Epithelial cell of proximal tubule (primary cell): ENCODE results near the gene MTSS2. TPM values are rescaled to one million over a fixed set of nuclear protein-coding genes. Genes with fewer than 3 reads are reported as not detected.

Experiments
- DNase-seq: peaks from one replicate; pipeline ENCODE4 v3.0.0-alpha.2; 2011; ENCODE audit warnings: low read depth
- H3K4me3 ChIP-seq: 2 replicates; pipeline ENCODE4 v1.5.1; 2011; ENCODE audit warnings: low read depth, mild to moderate bottlenecking, low read length
- total RNA-seq: library from RNA; depleted of rRNA; stranded (reverse); fragments of >200 nt; gene quantifications from 2 replicates; pipeline ENCODE4 v1.2.3, GENCODE V29; 2015
- TF ChIP-seq, protein P1 (sequence below): conservative IDR thresholded peaks from 2 replicates; pipeline ENCODE4 v1.5.1; 2012; ENCODE audit warnings: low read depth, mild to moderate bottlenecking, low read length

The MTSS2 gene
- total RNA-seq, 1 donor from 2014 or later, result 12.6 TPM

- DNase-seq, result no peak
- H3K4me3 ChIP-seq, result no peak overlapping the region
- TF ChIP-seq, protein P1, sequence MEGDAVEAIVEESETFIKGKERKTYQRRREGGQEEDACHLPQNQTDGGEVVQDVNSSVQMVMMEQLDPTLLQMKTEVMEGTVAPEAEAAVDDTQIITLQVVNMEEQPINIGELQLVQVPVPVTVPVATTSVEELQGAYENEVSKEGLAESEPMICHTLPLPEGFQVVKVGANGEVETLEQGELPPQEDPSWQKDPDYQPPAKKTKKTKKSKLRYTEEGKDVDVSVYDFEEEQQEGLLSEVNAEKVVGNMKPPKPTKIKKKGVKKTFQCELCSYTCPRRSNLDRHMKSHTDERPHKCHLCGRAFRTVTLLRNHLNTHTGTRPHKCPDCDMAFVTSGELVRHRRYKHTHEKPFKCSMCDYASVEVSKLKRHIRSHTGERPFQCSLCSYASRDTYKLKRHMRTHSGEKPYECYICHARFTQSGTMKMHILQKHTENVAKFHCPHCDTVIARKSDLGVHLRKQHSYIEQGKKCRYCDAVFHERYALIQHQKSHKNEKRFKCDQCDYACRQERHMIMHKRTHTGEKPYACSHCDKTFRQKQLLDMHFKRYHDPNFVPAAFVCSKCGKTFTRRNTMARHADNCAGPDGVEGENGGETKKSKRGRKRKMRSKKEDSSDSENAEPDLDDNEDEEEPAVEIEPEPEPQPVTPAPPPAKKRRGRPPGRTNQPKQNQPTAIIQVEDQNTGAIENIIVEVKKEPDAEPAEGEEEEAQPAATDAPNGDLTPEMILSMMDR, result no peak
Observed at GRCh38 chr16:70728150-70728549, 42.3 kb upstream of the MTSS2 start.

DNA sequence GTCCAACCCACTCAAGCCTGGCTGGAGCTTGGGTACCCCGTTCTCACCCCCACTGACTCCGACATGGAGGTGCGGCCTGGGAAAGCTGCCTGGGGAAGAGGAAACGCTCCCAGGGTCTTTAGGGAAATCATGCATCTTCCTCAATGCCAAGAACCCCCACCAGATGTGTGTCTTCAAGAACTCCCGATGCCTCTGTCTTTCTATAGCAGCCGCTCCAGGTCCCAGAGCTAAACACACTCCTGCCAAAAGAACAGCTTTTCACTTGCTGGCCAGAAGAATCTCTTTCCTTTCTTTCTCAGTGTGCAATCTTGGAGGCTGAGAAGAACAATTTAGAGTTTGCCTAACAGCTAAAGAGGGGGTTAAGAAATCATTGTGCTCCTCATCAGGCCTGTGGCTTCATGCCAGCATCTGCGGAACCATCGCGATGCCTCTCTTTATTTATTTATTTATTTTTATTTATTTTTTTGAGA, 41.1 kb upstream of the MTSS2 start:
- no peak for DNase-seq
- H3K4me3 ChIP-seq, result no peak overlapping the region
- TF ChIP-seq, protein P1, result no peak

DNA sequence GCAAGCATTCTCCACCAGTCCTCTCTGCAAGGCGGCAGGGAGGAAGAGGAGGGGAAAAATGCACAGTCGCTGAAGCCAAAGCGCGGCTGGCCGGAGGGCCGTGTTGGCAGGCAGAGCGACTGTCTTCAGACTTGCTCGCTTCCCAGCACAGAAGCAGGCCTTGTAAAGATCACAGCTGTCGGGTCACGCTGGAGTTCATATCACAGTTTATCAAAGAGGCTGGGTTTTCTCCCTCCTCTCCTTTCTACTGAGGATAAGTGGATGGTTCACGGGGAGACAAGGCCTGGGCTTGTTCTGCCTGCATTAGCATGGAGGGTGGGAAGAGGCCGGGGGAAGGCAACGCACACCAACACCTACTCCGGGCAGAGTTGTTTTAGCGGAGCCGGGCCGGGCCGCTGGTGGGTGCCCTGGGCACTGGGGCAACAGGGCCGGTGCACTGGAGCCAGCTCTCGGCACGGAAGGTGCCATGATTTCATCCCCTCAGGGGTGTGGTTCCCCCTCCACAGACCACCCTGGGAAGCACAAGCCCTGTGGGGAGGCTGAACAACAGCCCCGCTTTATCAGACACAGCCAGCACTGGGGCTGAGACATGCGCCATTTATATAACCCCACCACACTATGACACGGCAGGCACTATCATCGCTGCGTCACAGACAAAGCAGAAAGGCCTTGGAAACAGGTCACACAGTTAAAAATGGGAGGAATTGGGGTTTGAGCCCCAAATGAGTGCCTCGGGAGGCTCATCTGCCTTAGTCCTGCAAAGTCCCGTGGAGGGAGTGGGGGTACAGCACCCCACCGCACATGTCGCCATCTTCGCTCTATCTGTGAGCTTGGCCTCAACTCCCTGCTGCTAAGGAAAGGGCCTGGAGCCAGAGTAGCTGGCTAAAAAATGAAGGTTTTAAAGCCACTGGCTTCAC, 40.3 kb upstream of the MTSS2 start:
- TF ChIP-seq, protein P1, result no peak
- no peak overlapping the region for H3K4me3 ChIP-seq
- no peak for DNase-seq

GRCh38 chr16:70725024-70725911, 39.4 kb upstream of the MTSS2 start:
- TF ChIP-seq, protein P1, result no peak
- DNase-seq, result no peak
- H3K4me3 ChIP-seq, result no peak overlapping the region

DNA sequence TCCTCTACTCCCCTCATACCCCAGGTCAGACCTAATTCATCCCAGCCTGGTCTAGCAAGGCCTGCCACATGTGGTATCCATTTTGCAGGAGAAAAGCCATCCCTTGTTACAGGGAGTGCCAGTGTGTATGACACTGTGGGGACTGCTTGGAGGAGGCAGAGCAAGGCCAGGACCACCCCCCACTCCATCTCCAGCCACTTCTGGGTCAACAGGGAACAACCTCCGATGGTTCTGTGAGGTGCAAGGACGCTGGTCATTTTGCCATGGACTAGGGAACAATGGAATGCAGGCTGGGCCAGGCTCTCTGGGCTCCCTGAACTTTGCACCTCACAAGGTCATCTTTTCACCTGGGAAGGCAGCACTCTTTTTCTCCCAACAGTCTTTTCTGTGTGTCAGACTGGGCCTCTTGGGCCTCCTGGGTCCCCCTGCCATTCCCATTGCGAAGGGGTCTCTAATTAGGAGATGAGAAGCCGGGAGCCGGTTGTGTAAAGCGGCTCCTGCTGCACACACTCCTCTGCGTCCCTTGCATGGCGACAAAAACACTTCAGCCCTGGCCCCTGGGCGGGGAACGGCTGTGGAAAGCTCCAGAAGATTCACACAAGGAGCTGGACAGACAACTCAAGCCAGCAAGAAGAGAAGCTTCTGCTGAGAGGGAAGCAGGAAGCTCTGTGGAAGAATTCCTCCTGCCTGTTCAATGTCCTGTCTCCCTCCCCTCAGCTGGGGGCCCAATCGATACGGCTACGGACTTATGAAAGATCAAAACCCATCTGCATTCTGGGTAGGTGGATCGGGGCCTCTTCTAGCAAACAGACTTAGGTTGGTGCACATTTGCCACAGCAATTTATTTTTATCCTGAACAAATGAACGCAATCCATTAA, 38.5 kb upstream of the MTSS2 start:
- DNase-seq, result no peak

More for the DNA sequence above, 38.5 kb upstream of the MTSS2 start:
- H3K4me3 ChIP-seq, result no peak overlapping the region
- TF ChIP-seq, protein P1, result no peak
